SK-N-DZ (cell line): ENCODE measurements around the gene ANTKMT.
"Not testable (repeated sequence)": the region's sequence is repeated elsewhere in the genome, so short reads cannot be mapped to it uniquely, and the experiment has no call there.

ENCODE experiments used
- DNase-seq: peaks from one replicate; pipeline ENCODE4 v3.0.0-alpha.2; 2015; ENCODE audit warnings: low spot score

ANTKMT gene

GRCh38 chr16:680967-681745 is 39.8 kb upstream of the ANTKMT start:
- no peak for DNase-seq

- DNase-seq = no peak
Measured at GRCh38 chr16:681746-682427, 39.1 kb upstream of the ANTKMT start.

- DNase-seq = no peak
Measured at GRCh38 chr16:682493-683395, 38.2 kb upstream of the ANTKMT start.

GRCh38 chr16:683396-684070 is 37.4 kb upstream of the ANTKMT start:
- no peak for DNase-seq

- peak; percentile 95 for DNase-seq
Measured at GRCh38 chr16:684071-684794, 36.7 kb upstream of the ANTKMT start, which contains the start of gene JMJD8. Gene JMJD8 (minus strand): TSS chr16:684334. CDS start chr16:684319, 15 bp downstream.

- DNase-seq = no peak
Measured at GRCh38 chr16:684961-685696, 35.8 kb upstream of the ANTKMT start.

GRCh38 chr16:685967-686366 is 35.0 kb upstream of the ANTKMT start:
- no peak for DNase-seq

GRCh38 chr16:686459-687260 is 34.3 kb upstream of the ANTKMT start:
- no peak for DNase-seq

- DNase-seq = no peak
Measured at GRCh38 chr16:687499-687898, 33.4 kb upstream of the ANTKMT start.

- DNase-seq = no peak
Measured at GRCh38 chr16:689175-689897, 31.6 kb upstream of the ANTKMT start.

GRCh38 chr16:691242-691641 is 29.7 kb upstream of the ANTKMT start:
- not testable (repeated sequence) for DNase-seq

GRCh38 chr16:692356-693108 is 28.4 kb upstream of the ANTKMT start:
- no peak for DNase-seq

- DNase-seq = no peak
Measured at GRCh38 chr16:693364-693763, 27.6 kb upstream of the ANTKMT start.

GRCh38 chr16:693766-694165 is 27.2 kb upstream of the ANTKMT start:
- DNase-seq = no peak

GRCh38 chr16:694187-694862 is 26.6 kb upstream of the ANTKMT start:
- no peak for DNase-seq

GRCh38 chr16:694863-695354 is 26.0 kb upstream of the ANTKMT start:
- no peak for DNase-seq
